Fibroblast of lung (primary cell): ENCODE data around the gene NME7. TPM values are rescaled to one million over a fixed set of nuclear protein-coding genes. Genes with fewer than 3 reads are reported as not detected.

Source experiments
- DNase-seq, 2 donors: peaks; one replicate each; pipeline versions ENCODE4 v3.0.0 to v3.0.0-alpha.2; 2010; ENCODE audit warnings: low read depth in 2 of 2
- H2AFZ ChIP-seq: 2 replicates; pipeline ENCODE4 v1.5.1; 2012; ENCODE audit warnings: low read length, control low read depth, inconsistent platforms
- H3K27ac ChIP-seq: 2 replicates; pipeline ENCODE4 v1.5.1; 2011; ENCODE audit warnings: low read length, control low read depth; ENCODE audit not compliant: insufficient read depth
- H3K27me3 ChIP-seq: 2 replicates; pipeline ENCODE4 v1.5.1; 2011; ENCODE audit warnings: mild to moderate bottlenecking, low read length; ENCODE audit not compliant: control insufficient read depth, insufficient read depth
- H3K36me3 ChIP-seq: 2 replicates; pipeline ENCODE4 v1.5.1; 2011; ENCODE audit warnings: low read length; ENCODE audit not compliant: control insufficient read depth, insufficient read depth
- H3K4me1 ChIP-seq: 2 replicates; pipeline ENCODE4 v1.5.1; 2011; ENCODE audit warnings: low read length; ENCODE audit not compliant: control insufficient read depth, insufficient read depth; ENCODE audit errors: extremely low read depth
- H3K4me2 ChIP-seq: 2 replicates; pipeline ENCODE4 v1.5.1; 2011; ENCODE audit warnings: low read length, control low read depth; ENCODE audit not compliant: insufficient read depth; ENCODE audit errors: extremely low read depth
- H3K4me3 ChIP-seq, 4 experiments: fragments of 200-600 bp in 1 of 4; sonication (generic) in 1 of 4; replicated peaks in 1 of 4; 2 replicates each; pipeline ENCODE4 v1.5.1; 2011 to 2016; ENCODE audit warnings: low read length in 4 of 4, low read depth in 3 of 4, mild to moderate bottlenecking in 3 of 4, control low read depth in 2 of 4, inconsistent platforms in 1 of 4, mixed read lengths in 1 of 4; ENCODE audit not compliant: insufficient read depth in 1 of 4; ENCODE audit errors: control extremely low read depth in 1 of 4
- H3K79me2 ChIP-seq: 2 replicates; pipeline ENCODE4 v1.5.1; 2012; ENCODE audit warnings: mild to moderate bottlenecking, low read length, inconsistent platforms; ENCODE audit not compliant: control insufficient read depth, insufficient read depth
- H3K9ac ChIP-seq: 2 replicates; pipeline ENCODE4 v1.5.1; 2011; ENCODE audit warnings: mild to moderate bottlenecking, low read length, control low read depth; ENCODE audit not compliant: insufficient read depth
- H3K9me3 ChIP-seq: 2 replicates; pipeline ENCODE4 v1.5.1; 2012; ENCODE audit warnings: low read depth, low read length; ENCODE audit not compliant: control insufficient read depth, insufficient read depth
- H4K20me1 ChIP-seq: 2 replicates; pipeline ENCODE4 v1.5.1; 2011; ENCODE audit warnings: low read length; ENCODE audit not compliant: control insufficient read depth, insufficient read depth; ENCODE audit errors: extremely low read depth
- EZH2 ChIP-seq: IDR thresholded peaks from 2 replicates; pipeline ENCODE4 v1.5.1; 2012; ENCODE audit warnings: low read length, control low read depth, mild to moderate bottlenecking; ENCODE audit errors: missing control alignments
- polyA plus RNA-seq, 2 donors: library from polyadenylated mRNA; depleted of rRNA in 1 of 2; stranded (reverse) in 1 of 2; unstranded in 1 of 2; fragments of >200 nt; gene quantifications; 2 replicates each; pipeline ENCODE4 v1.2.1, GENCODE V29; 2011 to 2012; ENCODE audit warnings: missing spikeins in 1 of 2
- total RNA-seq: library from RNA; depleted of rRNA; stranded (reverse); fragments of >200 nt; gene quantifications from 2 replicates; pipeline ENCODE4 v1.2.1, GENCODE V29; 2014
- TF ChIP-seq, protein P1 (sequence below), 2 donors: IDR thresholded peaks in 1 of 2; conservative IDR thresholded peaks in 1 of 2; 1 replicate in 1 of 2; 2 replicates in 1 of 2; pipeline ENCODE4 v1.5.1; 2011 to 2012; ENCODE audit warnings: low read length in 2 of 2, control low read depth in 1 of 2, inconsistent platforms in 1 of 2, low read depth in 1 of 2, mild to moderate bottlenecking in 1 of 2

Gene NME7
- total and polyA plus RNA-seq, 2 donors (not counting 1 experiment from before 2014, with no cell fraction given), result 21.0 to 30.8 TPM

GRCh38 chr1:169102567-169102966, 265.0 kb downstream of the NME7 start:
- DNase-seq, result peak; percentile 77 to 90
- H3K27ac ChIP-seq, result no peak overlapping the region

GRCh38 chr1:169100651-169101088, 266.9 kb downstream of the NME7 start:
- H3K27ac ChIP-seq, result no peak overlapping the region
- no peaks in the 10 kb centered on the region for H3K9me3 ChIP-seq
- H3K4me1 ChIP-seq, result peaks cover 6% of the 10 kb centered on the region
- no peak overlapping the region for H3K4me2 ChIP-seq
- no peaks in the 10 kb centered on the region for H3K36me3 ChIP-seq
- DNase-seq, result no peak
- H3K79me2 ChIP-seq, result no peaks in the 10 kb centered on the region
- no peaks in the 10 kb centered on the region for H3K27me3 ChIP-seq
- H3K4me3 ChIP-seq, result no peak overlapping the region
- H2AFZ ChIP-seq, result no peak overlapping the region
- no peaks in the 10 kb centered on the region for H4K20me1 ChIP-seq
- no peak for TF ChIP-seq EZH2
- TF ChIP-seq, protein P1, sequence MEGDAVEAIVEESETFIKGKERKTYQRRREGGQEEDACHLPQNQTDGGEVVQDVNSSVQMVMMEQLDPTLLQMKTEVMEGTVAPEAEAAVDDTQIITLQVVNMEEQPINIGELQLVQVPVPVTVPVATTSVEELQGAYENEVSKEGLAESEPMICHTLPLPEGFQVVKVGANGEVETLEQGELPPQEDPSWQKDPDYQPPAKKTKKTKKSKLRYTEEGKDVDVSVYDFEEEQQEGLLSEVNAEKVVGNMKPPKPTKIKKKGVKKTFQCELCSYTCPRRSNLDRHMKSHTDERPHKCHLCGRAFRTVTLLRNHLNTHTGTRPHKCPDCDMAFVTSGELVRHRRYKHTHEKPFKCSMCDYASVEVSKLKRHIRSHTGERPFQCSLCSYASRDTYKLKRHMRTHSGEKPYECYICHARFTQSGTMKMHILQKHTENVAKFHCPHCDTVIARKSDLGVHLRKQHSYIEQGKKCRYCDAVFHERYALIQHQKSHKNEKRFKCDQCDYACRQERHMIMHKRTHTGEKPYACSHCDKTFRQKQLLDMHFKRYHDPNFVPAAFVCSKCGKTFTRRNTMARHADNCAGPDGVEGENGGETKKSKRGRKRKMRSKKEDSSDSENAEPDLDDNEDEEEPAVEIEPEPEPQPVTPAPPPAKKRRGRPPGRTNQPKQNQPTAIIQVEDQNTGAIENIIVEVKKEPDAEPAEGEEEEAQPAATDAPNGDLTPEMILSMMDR (conservative IDR thresholded peaks at IDR 0.05 in 1 of 2, IDR thresholded peaks at IDR 0.05 in 1 of 2; ENCODE audit: low read depth in 1 of 2, low read length in 2 of 2), result no peak
- no peak overlapping the region for H3K9ac ChIP-seq

More at GRCh38 chr1:169102567-169102966, 265.0 kb downstream of the NME7 start:
- no peaks in the 10 kb centered on the region for H3K9me3 ChIP-seq
- H3K4me1 ChIP-seq, result peaks cover 6% of the 10 kb centered on the region
- H3K9ac ChIP-seq, result no peak overlapping the region
- no peaks in the 10 kb centered on the region for H3K27me3 ChIP-seq
- H3K36me3 ChIP-seq, result no peaks in the 10 kb centered on the region
- no peak overlapping the region for H2AFZ ChIP-seq
- no peaks in the 10 kb centered on the region for H4K20me1 ChIP-seq
- H3K79me2 ChIP-seq, result peaks cover 9% of the 10 kb centered on the region
- H3K4me2 ChIP-seq, result peak overlapping the region; percentile 59
- no peak overlapping the region for H3K4me3 ChIP-seq
- TF ChIP-seq EZH2, result no peak
- TF ChIP-seq, protein P1 (conservative IDR thresholded peaks at IDR 0.05 in 1 of 2, IDR thresholded peaks at IDR 0.05 in 1 of 2; ENCODE audit: low read depth in 1 of 2, low read length in 2 of 2), result no peak

DNA sequence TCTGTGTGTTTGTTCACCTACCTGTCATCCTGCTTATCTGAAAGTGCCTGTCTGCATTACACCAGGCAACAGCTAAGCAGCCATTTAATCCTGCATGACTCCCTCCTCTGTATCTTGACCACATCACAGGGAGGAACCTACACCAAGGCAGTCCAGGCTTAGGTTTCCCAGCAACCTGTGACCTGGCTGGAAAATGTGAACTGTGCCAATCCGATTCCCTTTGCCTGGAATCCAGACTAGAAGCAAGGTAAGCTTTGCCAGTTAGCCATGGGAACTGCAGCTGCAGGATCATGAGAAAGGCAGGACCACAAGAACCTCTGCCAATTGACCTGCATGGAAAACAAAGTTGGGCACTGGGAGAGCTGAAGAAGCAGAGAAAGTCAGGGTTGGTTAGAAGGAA, 267.4 kb downstream of the NME7 start:
- DNase-seq, result no peak
- Histone ChIP-seq H3K36me3 (no peaks in the 10 kb centered on the region), H3K9ac (no peak overlapping the region), H3K4me1 (peaks cover 6% of the 10 kb centered on the region), H3K4me2 (no peak overlapping the region), H3K79me2 (no peaks in the 10 kb centered on the region), H3K27me3 (no peaks in the 10 kb centered on the region), H3K9me3 (no peaks in the 10 kb centered on the region), H2AFZ (no peak overlapping the region), H3K27ac (no peak overlapping the region), H4K20me1 (no peaks in the 10 kb centered on the region), H3K4me3 (no peak overlapping the region)
- TF ChIP-seq, protein P1 (conservative IDR thresholded peaks at IDR 0.05 in 1 of 2, IDR thresholded peaks at IDR 0.05 in 1 of 2; ENCODE audit: low read depth in 1 of 2, low read length in 2 of 2), result no peak
- TF ChIP-seq EZH2, result no peak
